Measurements from ENCODE around the gene GRB10. TPM values are rescaled to one million over a fixed set of nuclear protein-coding genes. Genes with fewer than 3 reads are reported as not detected.
A peak's percentile ranks its signal among the peaks of the same experiment; 100 is the strongest.

GRB10 gene
- total RNA-seq, 4 donors from 2014 or later: 33.9 to 72.6 (median 41.8) TPM

DNA sequence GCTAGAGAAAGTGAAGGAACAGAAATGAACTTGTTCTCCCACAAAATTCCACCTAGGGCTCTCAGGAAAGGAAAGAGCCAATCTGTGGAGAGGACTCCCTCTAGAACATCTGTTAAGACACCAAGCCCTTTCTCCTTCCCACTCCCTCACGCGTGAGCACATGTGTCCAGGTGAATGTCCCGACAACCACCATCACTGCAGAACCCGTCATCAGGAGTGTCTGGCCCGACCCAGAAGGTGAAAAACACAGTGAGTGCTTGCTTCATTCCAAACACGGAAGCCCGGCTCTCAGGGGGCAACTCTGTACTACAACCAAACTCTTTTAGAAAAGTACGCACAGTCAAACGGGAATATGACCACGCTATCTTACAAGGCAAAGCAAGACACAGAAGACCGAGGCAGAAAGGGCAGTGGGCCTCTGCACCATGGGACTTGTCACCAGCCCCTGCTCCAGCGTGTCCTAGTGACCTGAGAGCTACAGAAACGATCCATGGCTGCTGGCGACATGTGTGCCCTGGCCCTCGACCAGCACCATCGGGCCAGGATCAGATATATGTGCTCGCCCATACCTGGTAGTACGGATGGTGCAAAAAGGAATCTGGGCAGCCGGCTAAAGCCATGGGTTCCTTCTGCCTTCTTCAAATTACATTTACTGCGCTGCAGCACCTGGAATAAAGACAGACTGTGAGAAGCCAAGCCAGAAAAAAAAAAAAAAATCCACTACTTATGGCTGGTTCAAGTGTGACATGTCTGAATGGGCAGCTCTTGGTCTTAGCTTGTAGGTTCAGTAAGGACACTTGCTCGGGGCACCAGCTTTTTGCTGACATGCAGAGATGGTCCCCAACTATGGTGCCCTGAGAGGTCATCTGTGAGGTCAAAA lies 50.8 kb downstream of the GRB10 start:
- intact Hi-C loops (cut with DNase I; ENCODE audit: low total_unique reads): no loop called here
- Histone ChIP-seq H3K4me1 (peaks cover 0 to 7% of the 10 kb centered on the region in 2 donors), H3K27ac (no peak overlapping the region), H3K27me3 (no peaks in the 10 kb centered on the region), H3K9me3 (no peaks in the 10 kb centered on the region), H3K36me3 (no peaks in the 10 kb centered on the region), H3K4me3 (no peak overlapping the region)
- TF ChIP-seq POLR2A (IDR thresholded peaks at IDR 0.05): no peak
- TF ChIP-seq, protein P1, sequence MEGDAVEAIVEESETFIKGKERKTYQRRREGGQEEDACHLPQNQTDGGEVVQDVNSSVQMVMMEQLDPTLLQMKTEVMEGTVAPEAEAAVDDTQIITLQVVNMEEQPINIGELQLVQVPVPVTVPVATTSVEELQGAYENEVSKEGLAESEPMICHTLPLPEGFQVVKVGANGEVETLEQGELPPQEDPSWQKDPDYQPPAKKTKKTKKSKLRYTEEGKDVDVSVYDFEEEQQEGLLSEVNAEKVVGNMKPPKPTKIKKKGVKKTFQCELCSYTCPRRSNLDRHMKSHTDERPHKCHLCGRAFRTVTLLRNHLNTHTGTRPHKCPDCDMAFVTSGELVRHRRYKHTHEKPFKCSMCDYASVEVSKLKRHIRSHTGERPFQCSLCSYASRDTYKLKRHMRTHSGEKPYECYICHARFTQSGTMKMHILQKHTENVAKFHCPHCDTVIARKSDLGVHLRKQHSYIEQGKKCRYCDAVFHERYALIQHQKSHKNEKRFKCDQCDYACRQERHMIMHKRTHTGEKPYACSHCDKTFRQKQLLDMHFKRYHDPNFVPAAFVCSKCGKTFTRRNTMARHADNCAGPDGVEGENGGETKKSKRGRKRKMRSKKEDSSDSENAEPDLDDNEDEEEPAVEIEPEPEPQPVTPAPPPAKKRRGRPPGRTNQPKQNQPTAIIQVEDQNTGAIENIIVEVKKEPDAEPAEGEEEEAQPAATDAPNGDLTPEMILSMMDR (IDR thresholded peaks at IDR 0.05): no peak
- no peak for DNase-seq

GRCh38 chr7:50730446-50731400 lies 52.0 kb downstream of the GRB10 start:
- DNase-seq: no peak
- H3K27ac ChIP-seq: peak overlapping the region in 1 of 2 donors; percentile 33
- intact Hi-C loops (cut with DNase I; ENCODE audit: low total_unique reads): no loop called here
- peaks cover 0 to 7% of the 10 kb centered on the region in 2 donors for H3K4me1 ChIP-seq
- H3K4me3 ChIP-seq: no peak overlapping the region
- H3K36me3 ChIP-seq: no peaks in the 10 kb centered on the region
- H3K9me3 ChIP-seq: no peaks in the 10 kb centered on the region
- TF ChIP-seq, protein P1 (IDR thresholded peaks at IDR 0.05): no peak
- no peak for TF ChIP-seq POLR2A (IDR thresholded peaks at IDR 0.05)
- no peaks in the 10 kb centered on the region for H3K27me3 ChIP-seq

DNA sequence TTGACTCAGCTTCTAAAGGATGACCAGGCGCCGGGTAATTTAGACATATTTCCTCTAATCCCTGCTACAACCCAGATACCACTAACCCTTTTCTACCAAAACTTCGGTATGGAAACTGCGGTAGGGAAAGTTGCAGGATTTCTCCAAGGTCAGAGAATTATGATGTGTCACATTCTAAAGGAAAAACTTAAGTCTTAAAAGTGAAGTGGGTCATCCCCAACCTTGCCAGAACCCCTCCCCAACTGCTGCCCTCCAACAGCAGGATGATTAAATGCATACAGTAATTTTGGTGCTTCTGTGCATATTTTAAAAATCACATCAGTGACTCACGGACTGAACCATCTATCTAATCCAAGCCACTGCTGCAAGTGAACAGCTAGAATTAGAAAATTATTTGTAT lies 52.7 kb downstream of the GRB10 start:
- intact Hi-C loops (cut with DNase I; ENCODE audit: low total_unique reads): no loop called here
- Histone ChIP-seq H3K27me3 (no peaks in the 10 kb centered on the region), H3K4me3 (no peak overlapping the region), H3K9me3 (no peaks in the 10 kb centered on the region), H3K4me1 (peaks cover 0 to 7% of the 10 kb centered on the region in 2 donors), H3K27ac (peak overlapping the region in 1 of 2 donors; percentile 39), H3K36me3 (no peaks in the 10 kb centered on the region)
- no peak for DNase-seq
- no peak for TF ChIP-seq POLR2A (IDR thresholded peaks at IDR 0.05)
- TF ChIP-seq, protein P1 (IDR thresholded peaks at IDR 0.05): no peak

GRCh38 chr7:50728184-50728583 lies 54.5 kb downstream of the GRB10 start:
- intact Hi-C loops (cut with DNase I; ENCODE audit: low total_unique reads): no loop called here
- Histone ChIP-seq H3K4me1 (peaks cover 0 to 7% of the 10 kb centered on the region in 2 donors), H3K9me3 (no peaks in the 10 kb centered on the region)

More at GRCh38 chr7:50728184-50728583, 54.5 kb downstream of the GRB10 start:
- TF ChIP-seq, protein P1 (IDR thresholded peaks at IDR 0.05): no peak
- TF ChIP-seq POLR2A (IDR thresholded peaks at IDR 0.05): no peak
- Histone ChIP-seq H3K27me3 (no peaks in the 10 kb centered on the region), H3K27ac (no peak overlapping the region), H3K4me3 (no peak overlapping the region), H3K36me3 (no peaks in the 10 kb centered on the region)
- no peak for DNase-seq

All from uterus (tissue), 4 donors.